Measurements from ENCODE around the gene TTF2.

DNA sequence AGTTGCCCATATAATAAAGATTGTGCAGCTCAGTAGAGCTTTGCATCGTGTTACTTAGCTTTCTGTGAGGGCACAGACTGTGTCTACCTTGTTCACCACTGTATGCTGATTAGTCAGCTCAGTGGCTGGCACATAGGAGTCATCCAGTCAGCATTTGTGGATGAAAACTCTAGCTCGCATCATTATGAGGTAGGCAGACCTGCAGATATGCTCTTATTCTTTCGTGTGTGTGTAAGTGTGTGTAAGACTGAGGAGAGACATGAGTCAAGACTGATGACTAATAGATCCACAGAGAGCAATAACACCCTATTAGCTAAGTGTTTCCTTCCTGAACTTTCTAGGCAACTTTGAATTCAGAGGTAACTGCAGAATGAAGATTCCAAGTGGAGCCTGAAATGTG lies 17.1 kb downstream of the TTF2 start:
- TF ChIP-seq SUZ12 (IDR thresholded peaks at IDR 0.05; ENCODE audit: extremely low read depth, insufficient read depth, insufficient read length): no peak
- no peak for TF ChIP-seq YY1 (IDR thresholded peaks at IDR 0.05; ENCODE audit: insufficient read depth, insufficient read length)
